Measurements from ENCODE around the gene RIC1.
"Not testable (repeated sequence)": the region's sequence is repeated elsewhere in the genome, so short reads cannot be mapped to it uniquely, and the experiment has no call there.

The RIC1 gene

DNA sequence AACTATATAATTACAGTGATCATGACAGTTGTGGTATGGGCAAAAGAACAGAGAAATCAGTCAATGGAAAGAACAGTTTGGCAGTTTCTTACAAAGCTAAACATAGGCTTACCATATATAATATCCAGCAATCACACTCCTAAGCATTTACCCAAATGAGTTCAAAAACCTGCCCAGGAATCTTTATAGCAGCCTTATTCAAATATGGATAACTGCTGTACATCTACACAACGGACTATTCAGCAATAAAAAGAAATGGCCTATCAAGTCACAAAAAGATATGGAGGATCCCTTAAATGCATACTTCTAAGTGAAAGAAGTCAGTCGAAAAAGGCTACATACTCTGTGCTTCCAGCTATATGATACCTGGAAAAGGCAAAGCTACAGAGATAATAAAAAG, 167.4 kb downstream of the RIC1 start:
- no peak for DNase-seq

DNA sequence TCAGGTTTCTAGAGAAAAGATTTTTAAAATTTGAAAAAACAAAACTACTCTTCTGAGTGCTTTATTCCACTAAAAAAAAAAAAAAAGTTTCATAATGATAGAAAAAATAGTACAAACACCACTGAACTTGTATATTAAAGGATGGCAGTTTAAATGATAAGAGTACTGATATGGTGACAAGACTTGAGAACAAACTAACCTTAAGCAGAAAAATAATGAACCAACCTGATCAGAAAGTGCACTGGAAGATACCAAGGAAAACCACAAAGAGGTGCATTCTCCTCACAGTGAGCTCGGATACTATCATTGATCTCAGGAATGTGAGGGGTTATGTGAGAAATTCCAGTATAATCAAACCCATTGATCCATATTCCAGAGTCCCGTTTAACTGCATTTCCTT, 169.7 kb downstream of the RIC1 start:
- DNase-seq = no peak

DNA sequence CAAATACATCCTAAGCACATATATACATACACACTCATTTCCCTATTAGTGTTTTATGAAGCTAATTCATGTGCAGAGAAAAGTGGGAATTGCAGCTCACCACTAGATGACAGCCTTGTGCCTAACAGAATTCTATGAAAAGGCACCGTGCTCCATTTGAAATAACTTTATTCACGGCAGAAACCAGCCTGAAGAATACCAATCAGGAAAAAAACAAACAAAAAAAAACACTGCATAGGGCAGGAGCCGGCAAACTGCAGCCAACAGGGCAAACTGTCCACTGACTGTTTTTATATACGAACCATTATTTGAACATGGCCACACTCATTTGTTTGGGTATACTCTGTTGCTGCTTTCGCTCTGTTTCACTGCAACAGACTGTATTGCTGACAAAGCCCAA, 170.4 kb downstream of the RIC1 start:
- no peak for DNase-seq

DNA sequence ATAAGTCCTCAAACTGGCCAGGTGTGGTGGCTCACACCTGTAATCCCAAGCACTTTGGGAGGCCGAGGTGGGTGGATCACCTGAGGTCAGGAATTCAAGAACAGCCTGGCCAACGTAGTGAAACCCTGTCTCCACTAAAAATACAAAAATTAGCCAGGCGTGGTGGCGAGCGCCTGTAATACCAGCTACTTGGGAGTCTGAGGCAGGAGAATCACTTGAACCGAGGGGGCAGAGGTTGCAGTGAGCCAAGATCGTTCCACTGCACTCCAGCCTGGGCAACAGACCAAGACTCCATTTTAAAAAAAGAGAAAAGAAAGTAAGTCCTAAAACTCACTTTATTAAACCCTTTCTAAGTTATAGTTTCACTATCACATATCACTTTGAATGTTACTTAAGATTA, 171.5 kb downstream of the RIC1 start:
- DNase-seq = not testable (repeated sequence)

DNA sequence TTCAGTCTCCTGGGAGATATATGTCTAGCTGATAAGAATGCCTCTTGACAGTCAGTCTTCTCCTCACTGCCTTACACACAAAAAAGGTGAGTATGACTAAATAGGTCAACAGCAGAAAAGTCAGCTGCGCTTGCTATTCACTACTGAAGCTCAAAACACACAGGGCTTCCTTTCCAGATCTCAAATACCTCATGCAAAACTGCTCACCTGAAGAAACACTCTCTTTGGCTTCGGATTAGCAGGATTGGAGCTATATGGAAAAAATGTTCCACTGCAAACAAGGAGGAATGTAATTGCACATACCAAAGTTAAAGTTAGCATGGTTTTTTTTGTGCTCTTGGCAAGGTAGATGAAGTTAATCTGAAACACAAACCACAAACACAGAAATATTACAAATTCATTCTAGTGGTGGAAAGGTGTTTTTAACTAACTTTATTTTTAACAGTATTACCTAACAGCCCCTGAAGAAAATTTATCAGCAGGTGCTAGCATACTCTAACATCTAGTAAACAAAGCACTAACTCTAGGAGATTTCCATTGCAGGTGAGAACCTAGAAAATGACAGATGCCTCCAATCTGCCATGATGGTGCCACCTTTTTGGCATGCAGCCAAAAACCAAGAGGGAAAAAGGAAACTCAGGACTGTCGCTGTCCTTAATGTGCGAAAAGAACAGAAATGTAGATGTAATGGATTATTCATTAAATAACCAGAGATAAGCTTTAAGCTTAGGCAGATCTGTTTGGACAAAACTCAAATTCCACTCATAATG, 172.2 kb downstream of the RIC1 start:
- DNase-seq = no peak

DNA sequence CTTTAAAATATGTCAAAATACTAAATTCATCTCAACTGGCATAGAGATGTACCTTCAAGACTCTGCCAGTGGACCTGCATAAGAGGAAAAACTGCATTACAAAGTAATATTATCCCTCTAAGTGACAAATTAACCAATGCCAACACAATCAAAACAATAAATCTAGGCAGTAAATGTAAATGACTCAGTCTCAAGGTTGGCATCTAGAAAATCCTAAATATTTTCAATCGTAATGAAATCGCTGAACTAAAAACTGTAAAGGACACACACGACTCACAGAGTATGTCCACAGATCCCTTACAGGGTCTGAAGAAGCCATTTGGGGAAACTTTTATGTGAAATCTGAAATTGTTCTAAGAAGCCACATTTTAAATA, 172.8 kb downstream of the RIC1 start:
- DNase-seq = no peak

DNA sequence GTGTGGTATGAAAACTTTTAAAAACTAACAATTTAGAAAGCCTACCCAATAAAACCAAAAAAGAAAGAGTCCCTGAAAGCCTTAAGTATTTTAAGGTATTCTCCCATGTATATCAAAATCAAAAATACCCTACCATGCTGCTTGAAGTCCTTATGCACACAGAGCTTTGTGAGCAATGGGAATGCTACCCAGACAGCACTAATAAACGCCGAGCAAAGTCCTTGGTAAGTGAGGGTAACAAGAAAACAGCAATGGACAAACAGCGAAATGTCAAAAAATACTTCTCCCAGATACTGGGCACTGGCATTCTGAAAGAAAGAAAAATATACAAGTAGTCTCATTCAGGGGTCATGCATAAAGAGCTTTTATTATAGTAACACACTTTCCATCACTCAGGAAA, 176.6 kb downstream of the RIC1 start:
- no peak for DNase-seq

DNA sequence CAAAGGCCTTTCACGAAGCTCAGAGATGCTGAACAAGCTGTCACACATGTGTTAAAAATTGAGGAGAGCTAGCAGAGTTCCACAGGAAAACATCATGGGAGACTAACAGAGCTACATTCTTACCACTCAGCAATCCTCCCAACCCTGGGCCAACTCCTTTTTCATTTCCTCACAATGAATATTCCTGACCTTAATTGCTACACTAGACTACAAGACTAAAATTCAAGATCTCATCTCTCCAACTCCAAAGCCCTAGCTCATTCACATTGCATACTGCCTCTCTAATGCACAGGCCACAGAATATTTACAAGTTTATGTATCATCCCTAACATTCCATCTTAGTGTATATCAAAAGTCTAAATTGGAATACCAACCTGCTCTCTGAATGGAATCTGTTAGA, 182.8 kb downstream of the RIC1 start:
- no peak for DNase-seq

DNA sequence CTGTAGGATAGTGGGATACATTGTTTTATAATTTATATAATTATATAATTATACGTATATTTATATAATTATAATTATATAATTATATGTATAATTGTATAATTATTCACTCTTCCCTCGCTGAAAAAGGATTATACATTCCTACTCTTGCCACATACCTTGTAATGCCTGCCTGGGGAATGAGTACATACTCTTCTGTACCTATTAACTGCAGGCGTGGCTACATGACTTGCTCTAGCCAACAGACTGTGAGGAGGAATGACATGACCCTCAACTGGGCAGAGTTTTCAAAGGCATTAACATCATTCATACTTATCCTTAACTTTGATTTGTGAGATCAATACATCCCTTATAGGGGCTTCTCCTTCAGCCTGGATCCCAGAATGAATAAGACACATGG, 184.9 kb downstream of the RIC1 start:
- DNase-seq = no peak

DNA sequence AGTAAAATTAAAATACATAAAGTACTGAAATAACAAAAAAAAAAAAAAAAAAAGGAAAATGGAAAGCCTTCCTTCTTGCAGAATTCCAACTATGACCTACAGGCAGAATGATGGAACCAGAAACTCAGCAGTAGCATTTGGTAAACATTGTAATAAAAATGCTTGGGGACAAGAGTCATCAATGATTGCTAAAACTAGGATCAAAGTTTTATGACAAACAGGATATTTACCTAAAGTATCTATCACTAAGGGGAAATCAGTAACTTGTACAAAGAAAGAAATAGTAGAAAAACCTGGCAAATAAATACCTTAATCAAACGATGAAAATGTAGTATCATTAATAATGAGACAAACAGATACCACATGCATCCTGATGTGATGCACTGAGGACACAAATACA, 186.6 kb downstream of the RIC1 start:
- no peak for DNase-seq

DNA sequence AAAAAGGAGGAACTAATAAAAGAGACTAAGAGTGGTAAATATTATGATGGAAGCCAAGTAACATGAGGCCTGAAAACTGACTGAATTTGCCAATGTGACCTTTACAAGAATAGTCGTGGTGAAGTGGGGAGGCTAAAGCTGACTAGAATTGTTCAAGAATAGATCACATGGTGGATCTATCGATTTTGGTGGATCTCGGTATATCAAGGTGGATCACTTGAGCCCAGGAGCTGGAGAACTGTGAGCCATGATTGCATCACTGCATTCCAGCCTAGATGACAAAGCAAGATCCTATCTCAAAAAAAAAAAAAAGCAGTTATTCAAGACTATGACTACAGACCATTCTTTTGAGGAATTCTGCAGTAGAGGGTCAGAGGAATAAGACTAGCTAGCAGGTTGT, 189.0 kb downstream of the RIC1 start:
- no peak for DNase-seq

DNA sequence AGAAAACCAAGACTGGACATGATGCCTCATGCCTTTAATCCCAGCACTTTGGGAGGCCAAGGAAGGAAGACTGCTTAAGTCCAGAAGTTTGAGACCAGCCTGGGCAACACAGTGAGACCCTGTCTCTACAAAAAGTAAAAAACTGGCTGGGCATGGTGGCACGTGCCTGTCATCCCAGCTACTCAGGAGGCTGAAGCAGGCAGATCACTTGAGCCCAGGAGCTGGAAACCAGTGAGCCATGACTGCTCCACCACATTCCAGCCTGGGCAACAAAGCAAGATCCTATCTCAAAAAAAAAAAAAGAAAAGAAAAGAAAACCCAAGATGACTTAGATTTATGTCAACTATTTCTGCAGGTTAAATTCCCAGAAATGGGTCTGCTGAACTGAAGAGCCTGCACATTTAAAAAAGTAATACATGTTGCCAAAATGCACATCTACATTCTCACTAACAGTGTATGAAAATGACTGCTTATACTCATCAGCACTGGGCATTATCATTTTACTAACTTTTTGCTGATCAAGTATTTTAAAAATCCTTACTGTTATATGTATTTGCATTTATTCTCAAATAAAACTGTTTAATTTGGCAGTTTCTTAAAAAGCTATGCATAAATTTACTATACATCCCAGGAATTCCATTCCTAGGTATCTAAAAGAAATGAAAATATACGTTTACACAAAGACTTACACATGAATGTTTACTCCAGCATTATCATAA, 189.7 kb downstream of the RIC1 start:
- DNase-seq = no peak

DNA sequence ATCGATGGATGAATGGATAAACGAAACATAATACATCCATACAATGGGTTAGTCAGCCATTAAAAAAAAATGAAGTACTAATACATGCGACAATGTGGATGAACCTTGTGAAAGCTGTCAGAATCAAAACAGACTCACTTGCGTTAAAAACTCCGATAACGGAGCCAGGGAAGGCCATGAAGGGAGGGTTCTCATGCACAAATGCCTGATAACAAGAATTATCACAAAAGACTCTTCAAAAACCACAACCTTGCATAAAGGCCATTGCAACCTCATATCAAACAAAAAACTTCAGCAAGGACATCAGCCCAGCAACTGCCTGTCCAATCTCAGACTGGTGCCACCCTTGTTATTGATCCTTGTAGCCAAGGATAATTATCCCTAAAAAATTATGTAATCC, 190.3 kb downstream of the RIC1 start:
- no peak for DNase-seq

DNA sequence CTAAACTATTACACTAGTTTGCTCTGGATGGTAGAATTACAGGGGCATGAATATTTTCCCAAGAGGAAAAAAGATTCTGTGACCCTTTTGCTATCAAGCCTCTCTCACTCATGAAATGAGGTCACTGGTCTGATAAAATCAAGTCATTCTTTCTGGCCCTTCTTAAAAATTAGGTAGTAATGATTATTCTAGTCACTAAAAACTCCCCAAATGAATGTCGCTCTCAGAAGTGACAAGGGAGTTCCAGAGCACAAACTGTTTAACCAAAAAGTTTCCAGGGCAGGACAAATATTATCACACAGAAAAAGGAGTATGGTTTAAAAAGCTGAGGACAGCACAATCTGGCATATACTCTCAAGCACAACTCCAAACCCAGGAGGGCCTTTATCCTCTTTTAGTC, 191.5 kb downstream of the RIC1 start:
- no peak for DNase-seq

DNA sequence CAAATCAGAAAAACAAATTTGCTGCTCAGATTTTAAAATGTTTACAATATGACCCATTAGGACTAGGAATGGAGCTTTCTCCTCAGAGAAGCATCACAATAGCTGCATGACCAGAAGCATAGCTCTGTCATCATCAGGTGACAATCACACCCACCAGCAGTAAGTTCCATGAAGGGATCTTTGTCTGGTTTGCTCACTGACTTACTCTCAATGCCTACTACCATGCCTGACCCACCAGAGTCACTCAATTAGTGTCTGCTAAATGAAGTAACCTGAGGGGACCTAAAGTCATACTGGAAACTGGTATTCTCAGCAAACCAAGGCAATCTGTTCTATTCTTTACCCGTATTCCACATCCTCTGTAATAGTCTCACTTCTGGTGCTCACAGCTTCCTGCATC, 196.3 kb downstream of the RIC1 start:
- no peak for DNase-seq
